Activated naive CD4-positive, alpha-beta T cell treated with anti-CD3 and anti-CD28 coated beads, Interleukin-2, amount 50 U/mL, for 16 hours (primary cell): ENCODE data around the gene AK1.

Source experiments
- DNase-seq: peaks from one replicate; pipeline ENCODE4 v3.0.0-alpha.2; 2020

AK1 gene, protein sequence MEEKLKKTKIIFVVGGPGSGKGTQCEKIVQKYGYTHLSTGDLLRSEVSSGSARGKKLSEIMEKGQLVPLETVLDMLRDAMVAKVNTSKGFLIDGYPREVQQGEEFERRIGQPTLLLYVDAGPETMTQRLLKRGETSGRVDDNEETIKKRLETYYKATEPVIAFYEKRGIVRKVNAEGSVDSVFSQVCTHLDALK

DNA sequence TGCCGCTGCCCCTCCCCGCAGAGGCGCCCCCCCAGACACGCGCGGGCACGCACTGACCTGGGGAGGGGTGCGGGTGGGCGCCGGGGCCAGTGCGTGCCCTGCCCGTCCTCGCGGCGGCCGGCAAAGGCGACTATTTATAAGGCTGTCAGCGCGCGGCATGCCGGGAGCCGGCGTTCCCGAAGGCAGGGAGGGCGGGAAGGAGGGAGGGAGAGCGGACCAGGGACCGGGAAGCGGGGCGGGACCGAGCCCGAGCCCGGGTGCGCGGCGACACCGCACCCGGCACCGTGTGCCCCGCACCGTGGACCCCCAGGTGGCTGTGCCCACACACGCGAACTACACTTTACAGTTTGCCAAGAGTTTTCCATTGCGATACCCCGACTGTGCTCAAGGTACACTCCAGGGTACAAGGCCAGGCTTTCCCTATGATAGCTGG lies at the start of gene AK1:
Gene AK1, minus strand, starts transcription at position 110 of the 433 bp plus-strand sequence. CDS start 3,058 bp downstream, outside the sequence.
- DNase-seq = no peak

GRCh38 chr9:127926906-127927200 lies 49.4 kb upstream of the AK1 start:
- no peak for DNase-seq

DNA sequence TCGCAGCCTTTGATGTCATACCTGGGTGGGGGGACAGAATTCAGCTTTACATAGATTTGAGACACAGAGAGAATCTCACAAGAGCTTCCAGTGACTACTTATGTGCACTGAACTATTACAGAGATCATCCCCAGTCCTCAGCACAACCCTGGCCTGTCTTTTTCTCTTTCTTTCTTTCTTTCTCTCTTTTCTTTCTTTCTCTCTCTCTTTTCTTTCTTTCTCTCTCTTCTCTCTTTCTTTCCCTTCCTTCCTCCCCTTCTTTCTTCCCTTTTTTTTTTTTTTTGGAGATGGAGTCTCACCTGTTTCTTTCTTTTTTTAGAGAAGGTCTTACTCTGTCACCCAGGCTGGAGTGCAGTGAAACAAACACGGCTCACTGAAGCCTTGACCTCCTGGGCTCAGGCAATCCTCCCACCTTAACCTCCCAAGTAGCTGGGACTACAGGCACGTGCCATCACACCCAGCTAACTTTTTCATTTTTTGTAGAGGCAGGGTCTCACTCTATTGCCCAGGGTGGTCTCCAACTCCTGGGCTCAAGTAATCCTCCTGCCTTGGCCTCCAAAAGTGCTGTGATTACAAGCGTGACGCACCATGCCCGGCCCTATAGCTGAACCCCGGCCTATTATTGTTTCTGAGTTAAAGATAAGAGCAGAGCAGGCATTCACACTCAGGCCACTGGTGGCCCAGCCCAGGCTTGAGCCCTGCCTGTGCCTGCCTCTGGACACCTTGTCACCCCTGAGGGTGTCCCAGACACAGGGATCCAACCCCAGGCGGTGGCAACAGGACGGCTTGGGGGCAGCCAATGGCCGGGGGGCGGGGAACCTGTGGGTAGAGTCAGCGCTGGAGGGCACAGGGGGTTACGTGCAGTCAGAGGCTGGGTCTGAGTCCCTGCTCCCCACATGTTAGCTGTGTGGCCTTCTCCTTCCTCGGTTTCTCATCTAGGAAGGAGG lies 48.8 kb upstream of the AK1 start:
- DNase-seq = no peak

GRCh38 chr9:127924736-127925444 lies 47.4 kb upstream of the AK1 start:
- no peak for DNase-seq

- no peak for DNase-seq
Measured at GRCh38 chr9:127923771-127924170, 46.3 kb upstream of the AK1 start.

DNA sequence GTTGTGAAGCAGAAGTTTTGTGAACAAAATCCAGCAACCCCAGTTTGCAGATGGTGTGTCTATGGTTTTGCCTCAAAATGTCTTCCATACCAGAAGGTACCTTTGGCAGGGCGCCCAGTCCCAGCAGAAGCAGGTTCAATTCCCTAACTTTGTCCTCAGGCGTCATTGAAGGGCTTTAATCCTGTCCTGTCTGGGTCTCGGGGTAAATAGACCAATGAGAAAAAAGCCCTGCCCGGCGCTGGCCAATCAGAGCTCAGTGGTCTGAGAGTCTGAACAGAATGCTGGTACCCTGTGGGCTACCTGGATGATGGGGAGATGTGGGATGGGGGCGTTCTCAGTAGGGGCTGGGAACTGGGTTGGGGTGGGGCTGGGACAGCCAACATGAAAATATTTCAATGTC lies 45.6 kb upstream of the AK1 start:
- DNase-seq = no peak

DNA sequence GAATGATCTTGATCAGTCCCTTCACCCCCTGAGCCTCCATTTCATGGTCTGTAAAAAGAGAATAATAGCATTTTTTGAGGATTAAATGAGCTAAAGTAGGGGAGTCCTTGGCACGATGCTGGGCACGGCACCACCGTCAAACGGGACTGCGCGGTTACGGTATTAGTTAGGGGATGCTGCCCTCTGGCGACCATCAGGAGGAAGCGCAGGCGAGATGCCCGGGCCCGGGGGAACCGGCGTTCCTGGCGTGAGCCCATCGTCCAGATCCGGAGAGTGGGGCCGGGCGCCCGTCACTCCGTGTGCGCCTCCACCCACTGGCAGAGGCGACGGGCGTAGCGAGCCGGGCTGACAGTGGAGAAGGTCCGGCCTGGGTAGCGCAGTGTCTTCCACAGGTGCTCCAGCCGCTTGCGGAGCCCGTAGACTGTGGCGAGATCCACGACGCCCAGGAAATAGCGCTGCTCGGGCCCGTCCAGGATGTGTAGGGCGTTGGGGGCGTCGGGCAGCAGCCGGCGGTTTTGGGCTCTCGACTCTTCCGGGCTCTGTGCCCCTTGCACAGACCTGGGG lies 44.2 kb upstream of the AK1 start:
- DNase-seq = peak; percentile 73

GRCh38 chr9:127920794-127921193 lies 43.3 kb upstream of the AK1 start:
- no peak for DNase-seq

DNA sequence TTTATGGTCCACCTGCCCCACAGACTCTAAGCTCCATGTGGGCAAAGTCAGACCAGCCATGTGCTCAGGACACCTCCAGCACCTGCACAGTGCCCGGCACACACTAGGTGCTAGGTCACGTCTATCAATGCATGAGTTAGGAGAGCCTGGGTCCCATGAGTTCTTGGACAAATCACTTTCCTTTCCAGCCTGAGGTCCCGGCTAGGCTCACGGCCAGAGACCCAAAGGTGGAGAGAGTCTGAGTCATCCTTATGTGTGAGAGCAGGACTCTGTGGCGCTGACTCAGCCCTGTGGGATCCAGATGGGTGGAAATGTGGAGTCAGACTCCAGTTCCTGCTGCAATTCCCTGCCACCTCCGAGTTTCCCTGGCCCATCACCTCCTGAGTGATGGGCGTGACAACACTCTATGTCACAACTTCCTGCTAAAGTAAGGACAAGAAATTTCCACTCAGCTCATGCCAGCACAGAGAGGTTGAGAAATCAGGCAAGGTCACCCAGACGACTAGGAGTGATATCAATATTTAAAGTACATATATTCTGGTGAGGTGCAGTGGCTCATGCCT lies 41.9 kb upstream of the AK1 start:
- no peak for DNase-seq

DNA sequence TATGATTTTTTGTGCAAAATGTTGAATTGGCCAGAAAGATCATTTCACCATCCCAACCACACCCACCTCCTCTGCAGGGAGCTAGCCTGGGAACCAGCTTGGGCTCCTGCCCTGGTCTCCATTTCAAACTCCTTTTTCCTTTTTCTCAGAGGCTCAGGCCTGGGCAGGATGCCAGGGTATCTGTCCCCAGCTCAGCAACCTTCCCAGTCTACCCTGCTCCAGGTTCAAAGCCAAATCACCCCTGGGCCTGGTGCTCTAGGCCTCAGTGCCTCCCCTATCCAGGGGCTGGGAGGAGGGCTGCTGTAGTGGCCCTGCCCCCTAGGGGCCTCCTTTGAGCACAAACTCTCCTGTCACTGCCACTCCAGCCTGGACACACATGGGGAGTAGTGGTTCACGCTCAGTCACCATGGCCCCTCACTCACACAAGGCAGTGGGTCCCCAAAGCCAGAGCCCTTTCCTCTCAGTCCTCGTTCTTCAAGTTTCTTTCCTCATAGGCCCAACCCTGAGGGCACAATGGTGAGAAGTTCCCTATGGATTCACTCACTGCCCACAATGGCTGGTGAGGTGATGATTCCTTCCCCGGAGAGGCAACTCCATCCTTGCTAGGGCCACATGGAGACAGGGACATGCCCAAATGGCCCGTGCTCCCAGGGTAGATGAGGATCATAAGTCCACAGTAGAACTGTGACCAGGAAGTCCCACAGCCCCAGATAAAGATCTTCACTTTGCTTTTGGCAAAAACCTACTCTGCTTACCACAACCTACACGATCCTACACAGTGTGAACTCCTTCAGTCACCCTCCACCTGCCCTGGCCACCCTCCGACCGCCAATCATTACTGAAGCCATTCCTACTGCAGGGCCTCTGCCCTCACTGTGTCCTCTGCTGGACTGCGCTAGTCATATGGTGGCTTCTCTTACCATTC lies 41.0 kb upstream of the AK1 start:
- DNase-seq = no peak

GRCh38 chr9:127917603-127918002 lies 40.1 kb upstream of the AK1 start:
- DNase-seq = no peak

GRCh38 chr9:127916720-127917581 lies 39.5 kb upstream of the AK1 start, which contains the start of gene ST6GALNAC4:
ST6GALNAC4 (minus strand) TSS chr9:127917041; CDS start chr9:127916419, 622 bp downstream.
- DNase-seq = peak; percentile 93

- no peak for DNase-seq
Measured at GRCh38 chr9:127915801-127916719, 38.6 kb upstream of the AK1 start.

DNA sequence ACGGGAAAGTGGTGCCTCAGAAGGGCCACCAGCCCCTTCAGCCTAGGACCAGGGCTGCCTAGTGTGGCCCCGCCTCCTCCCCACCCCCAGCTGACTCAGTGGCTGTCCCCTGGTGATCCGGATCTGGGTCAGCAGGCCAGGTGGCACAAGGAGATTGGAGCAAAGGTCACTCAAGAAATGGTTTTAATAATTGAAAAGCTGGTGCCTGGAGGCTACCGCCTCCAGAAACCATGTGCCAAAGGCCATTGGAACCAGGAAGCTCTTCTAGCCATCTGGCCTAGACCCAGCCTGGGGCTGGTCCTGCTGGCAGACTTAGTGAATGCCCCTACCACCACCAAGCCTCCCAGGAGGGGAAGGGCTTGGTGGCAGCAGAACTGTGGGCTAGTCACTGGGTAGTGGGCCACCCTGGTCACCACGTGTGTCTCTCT lies 37.9 kb upstream of the AK1 start:
- no peak for DNase-seq

DNA sequence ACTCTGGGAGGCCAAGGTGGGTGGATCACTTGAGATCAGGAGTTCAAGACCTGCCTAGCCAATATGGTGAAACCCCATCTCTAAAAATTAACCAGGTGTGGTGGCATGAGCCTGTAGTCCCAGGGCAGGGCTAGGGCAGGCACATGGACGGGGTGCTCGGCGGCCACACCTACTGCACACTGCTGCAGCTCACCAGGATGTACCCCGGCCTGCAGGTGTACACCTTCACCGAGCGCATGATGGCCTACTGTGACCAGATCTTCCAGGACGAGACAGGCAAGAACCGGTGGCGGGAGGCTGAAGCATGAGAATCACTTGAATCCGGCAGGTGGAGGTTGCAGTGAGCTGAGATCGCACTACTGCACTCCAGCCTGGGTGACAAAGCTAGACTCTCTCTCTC lies 36.2 kb upstream of the AK1 start:
- no peak for DNase-seq

DNA sequence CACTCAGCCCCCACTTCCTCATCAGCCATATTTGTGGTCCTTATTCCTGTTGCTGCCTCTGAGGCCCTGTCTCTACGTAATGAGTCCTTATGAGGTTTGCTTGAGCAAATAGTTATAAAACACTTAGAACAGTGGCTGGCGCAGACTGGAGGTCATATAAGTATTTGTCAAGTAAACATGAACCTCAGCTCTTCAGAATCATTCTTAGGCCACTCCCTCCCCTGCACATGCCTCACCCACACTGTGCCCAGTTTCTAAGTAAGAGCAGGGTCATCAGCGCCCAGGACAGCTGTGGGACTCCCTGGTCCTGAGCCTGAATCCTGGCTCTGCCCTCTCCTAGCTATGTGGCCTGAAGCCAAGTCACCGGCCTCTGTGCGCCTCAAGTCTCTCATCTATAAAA lies 35.4 kb upstream of the AK1 start:
- DNase-seq = no peak

- no peak for DNase-seq
Measured at GRCh38 chr9:127912296-127912695, 34.8 kb upstream of the AK1 start.

- no peak for DNase-seq
Measured at GRCh38 chr9:127910613-127911205, 33.2 kb upstream of the AK1 start.

- no peak for DNase-seq
Measured at GRCh38 chr9:127909839-127910273, 32.4 kb upstream of the AK1 start.
